Measurements from ENCODE around the gene RALGAPA2.

Gene RALGAPA2

DNA sequence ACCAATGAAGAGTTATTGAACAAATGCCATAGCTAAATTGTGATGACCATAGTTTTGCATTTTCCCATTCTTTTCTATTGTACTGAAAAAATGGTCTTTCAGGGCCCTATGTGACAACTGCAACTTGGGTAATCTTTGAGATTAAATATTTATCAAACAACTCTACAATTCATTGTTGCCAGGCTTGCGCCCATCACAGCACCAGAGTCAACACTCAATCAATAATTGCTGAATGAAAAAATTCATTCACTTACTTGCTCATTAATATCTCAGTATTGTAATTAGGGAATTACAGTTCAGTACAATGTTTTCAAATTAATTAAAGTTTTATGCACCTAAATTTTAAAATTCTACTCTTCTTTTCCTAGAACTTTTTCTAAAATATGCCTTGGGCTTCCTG is 7.7 kb upstream of the RALGAPA2 start:
- DNase-seq: no peak

DNA sequence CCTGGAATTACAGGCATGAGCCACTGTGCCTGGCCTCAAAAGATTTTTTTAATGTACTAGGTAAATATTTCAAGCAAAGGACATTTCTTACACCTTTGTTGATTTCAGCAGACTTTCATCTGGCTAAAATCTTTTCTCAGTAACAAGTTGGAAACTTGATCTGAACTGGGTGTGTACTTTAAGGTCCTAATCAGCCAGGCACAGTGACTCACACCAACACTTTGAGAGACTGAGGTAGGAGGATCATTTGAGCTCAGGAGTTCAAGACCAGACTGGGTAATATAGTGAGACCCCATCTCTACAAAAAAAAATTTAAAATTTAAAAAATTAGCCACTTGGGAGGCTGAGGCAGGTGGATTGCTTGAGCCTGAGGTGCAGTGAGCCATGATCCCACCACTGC is 7.0 kb upstream of the RALGAPA2 start:
- no peak for DNase-seq

DNA sequence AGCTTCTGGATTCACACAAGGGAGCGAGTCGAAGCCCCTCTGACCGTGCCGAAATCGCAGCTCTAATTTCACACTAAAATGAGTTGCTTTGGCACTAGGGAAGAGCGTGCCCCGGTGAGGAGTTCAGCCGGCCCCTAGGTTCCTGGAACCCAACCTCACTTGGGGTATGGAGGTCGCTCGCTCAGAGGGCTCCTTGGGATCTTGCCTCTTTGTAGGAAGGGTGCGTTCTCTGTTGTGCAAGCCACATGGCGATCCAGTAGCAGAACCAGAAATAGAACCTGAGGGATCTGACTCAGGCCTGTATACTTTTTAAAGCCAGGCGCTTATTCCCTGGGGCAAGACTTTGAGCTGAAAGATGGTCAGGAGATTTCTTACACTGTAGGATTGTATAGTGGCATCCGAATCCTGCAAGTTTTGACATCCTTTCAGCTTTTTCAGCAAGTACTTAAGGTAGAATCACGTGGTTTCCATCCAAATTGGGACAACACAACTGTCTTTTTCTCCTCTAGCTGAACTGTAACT is 861 bp upstream of the RALGAPA2 start:
- peak; percentile 23 for DNase-seq

DNA sequence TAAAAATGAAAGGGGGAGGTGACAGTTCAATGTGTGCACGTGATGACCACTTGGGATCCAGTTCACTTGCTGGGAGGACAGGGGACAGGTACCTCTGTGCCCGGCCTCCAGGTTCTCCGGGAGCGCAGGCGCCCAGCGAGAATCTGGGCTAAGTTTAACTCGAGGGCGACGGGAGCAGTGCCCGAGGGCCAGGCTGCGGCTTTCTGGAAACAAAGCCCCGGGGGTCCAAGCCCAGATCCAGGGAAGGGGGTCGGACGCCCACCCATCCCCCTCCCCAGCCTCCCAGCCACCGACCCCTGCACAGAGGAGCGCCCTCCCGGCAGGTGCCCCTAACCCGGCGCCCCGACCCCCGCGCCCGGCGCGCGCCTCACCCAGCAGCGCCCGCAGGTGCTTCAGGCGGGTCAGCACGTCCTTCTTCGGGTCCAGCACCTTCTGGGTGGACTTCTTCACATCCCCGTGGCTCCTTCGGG is 405 bp downstream of the RALGAPA2 start:
- DNase-seq: peak; percentile 74

DNA sequence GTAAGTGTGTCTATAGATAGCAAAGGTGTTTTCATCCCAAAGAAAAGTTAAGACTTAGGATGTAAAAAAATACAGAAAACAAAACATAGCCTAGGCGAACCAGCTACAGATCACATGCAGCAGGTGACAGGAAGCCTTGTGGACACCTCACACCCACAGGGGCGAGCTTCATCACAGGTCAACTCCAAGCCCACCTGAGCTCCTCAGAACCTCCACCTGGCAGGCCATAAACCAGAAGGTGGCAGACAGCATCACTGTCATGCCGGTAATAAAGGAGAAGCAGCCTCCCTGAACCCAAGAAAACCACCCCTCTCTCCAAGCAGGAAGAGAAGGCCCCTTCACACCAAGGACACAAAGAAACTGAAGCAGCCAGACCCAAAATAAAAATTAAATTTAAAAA is 1.0 kb downstream of the RALGAPA2 start:
- DNase-seq: peak; percentile 55

DNA sequence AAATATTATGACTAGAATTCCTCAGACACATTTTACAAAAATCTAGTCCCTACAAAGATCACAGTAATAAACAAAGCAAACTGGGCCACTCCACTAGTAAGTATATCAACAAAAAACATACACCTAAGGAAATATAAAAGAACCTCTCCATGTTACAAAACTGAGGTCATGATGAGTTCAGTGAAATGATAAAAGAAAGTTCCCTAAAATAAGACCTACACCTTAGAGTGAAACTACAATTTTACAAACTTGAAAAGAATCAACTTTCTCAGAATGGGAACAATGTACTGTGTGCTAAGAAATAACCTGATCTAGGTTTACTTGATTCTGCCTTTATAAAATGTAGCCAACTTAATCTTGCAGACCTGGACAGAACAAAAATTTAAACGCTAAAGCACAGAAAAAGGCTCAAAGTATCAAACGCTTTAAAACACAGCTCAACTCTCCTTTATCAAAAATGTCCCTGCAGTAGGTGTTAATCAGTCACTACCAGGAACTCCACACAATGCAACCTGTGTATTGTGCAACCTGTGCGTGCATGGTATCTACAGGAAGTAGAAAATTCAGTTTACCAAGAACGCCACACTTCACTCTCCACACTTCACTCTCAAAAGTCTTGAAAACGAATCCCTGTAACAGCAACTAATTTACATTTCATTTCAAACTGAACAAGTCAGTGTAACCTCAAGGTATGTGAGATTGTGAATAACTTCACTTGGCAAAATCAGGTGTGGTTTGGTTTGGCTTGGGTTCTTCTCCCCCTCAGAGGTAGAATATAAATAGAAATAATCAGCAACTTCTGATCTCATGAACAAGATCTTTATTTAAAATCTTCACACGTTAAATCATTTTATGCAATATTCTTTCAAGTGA is 1.8 kb downstream of the RALGAPA2 start:
- peak; percentile 85 for DNase-seq

DNA sequence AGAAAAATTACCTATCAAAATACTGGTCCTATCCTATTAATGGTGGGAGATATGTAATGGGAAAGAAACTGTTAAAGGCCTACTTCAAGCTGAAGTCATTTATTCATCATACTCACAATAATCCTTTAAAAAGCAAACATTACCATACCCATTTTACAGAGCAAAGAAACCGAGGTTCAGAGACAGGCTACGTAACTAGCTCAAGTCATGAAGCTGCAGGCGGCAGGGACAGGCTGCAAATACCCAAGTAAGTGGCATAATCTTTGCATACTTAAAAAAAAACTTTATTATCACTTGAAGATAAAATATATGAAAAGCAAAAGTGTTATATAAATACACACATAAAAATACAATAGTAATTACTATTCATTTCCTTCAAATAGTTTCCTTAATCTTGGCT is 2.6 kb downstream of the RALGAPA2 start:
- DNase-seq: no peak

DNA sequence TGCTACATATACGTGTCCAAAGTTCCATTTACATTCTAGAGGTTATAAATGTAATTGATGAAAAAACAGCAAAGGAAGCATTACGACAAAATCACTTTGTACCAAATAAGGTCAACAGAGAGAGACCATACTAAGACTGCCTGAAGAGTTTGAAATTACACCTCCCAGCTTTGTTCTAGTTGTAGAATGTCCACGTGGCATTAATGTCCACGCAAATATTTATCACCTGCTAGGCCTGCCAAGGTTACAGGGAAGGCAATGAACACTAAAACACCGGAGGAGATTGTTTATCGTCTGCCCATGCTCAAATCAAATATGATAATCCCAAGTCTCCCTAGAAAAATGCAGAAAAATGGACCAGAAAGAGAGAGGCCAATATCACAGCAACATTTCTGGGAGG is 6.2 kb downstream of the RALGAPA2 start:
- DNase-seq: peak; percentile 20

DNA sequence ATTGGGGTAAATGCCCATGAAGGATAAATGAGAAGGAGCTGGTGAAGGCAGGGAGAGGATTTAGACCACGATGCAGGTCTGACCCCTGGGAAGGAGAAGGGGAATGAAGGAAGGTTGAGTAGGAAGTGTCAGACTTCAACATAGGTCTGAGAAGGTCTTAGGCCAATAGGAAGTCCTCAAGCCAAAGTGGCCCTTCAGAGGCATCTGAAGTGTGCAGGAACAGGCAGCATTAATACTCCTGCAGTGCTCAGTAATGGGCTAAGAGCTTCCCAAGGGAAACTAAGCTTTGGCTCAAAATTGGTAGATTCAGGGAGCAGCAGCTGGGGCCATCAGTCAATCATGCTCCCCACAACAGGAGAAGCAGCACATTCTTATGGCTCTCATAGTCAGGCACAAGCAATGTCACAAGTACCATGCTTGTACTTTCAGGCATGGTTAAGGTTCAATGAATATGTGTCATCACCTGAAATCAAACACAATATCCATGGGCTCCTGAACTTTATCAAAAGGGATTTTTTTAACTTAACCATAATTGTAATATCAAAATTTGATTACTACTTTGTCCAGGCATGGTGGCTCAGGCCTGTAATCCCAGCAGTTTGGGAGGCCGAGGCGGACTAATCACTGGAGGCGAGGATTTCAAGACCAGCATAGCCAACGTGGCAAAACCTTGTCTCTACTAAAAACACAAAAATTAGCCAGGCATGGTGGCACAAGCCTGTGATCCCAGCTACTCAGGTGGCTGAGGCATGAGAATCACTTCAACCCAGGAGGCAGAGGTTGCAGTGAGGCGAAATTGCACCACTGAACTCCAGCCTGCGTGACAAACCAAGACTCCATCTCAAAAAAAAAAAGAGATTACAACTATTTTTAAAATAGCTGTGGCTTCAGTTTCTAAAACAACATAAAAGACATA is 9.9 kb downstream of the RALGAPA2 start:
- peak; percentile 41 for DNase-seq

DNA sequence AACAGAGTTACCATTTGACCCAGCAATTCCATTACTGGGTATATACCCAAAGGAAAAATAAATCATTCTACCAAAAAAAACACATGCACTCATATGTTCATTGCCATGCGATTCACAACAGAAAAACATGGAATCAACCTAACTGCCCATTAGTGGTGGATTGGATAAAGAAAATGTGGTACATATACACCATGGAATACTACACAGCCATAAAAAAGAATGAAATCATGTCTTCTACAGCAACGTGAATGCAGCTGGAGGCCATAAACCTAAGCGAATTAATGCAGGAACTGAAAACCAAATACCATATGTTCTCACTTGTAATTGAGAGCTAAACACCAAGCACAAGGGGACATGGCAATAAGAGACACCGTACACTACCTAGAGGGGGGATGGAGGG is 12.5 kb downstream of the RALGAPA2 start:
- DNase-seq: no peak

DNA sequence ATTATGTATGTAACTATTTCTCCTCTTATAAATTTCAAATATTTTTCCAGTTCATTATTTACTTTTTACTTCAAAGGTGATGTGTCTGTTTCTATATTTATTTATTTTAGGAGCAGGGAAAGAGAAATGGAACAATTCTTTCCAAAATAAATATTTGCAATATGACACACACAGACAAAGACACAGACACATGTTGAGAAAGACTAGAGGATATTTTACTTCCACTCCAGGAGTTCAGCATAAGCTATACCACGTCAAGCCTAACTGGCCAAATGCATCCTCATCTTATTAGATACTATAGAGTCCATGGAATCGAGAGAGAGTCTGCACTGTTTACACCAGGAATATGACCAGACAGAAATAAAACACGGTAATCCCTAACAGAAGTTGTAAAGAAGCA is 13.3 kb downstream of the RALGAPA2 start:
- DNase-seq: peak; percentile 88

DNA sequence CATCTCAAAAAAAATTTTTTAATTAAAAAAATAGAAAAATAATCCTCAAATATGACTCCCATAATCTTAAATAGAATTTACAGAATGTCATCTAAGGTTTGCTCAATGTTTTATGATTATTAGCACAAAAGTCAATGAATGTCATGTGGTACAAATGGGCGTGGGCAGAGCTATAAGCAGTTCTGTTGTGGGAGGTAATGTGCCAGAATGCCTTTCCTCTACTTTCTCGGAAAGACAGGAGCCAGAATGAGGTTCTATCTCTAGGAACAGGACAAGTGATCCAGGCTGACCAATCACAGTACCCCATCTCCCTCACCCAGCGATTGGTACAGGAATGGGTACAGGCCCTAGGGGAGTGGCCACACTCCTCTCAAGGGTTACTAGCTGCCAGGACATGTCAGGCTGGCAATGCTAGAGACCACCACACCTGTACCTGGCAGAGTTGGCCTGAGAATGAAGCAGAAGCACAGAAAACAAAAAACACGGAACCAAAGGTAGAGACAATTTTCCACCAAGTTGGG is 15.1 kb downstream of the RALGAPA2 start:
- no peak for DNase-seq

DNA sequence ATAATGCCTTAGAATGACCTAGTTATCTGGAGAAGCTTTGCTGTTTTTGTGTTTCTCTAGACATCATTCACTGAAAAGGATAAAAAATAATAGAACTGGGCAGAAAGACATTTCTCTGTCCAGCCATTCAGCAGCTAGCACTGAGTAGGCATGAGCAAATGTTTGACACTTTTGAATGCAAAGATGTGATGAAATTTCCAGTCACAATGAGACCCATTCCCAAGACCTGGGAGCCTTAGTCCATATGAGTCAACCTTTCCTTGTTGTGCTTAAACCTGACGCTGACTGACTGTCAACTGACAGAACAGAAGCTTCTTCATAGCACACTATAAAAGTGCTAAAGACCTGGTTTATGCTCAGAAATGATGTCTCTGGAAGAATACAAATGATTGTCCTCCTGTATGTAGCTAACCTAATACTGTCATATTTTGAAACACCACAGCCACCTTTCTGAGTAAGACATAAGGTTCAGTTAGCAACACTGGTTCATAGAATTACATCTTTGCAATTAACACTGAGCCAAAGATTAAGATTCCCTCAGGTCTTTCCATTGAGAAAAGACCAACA is 17.1 kb downstream of the RALGAPA2 start:
- no peak for DNase-seq

DNA sequence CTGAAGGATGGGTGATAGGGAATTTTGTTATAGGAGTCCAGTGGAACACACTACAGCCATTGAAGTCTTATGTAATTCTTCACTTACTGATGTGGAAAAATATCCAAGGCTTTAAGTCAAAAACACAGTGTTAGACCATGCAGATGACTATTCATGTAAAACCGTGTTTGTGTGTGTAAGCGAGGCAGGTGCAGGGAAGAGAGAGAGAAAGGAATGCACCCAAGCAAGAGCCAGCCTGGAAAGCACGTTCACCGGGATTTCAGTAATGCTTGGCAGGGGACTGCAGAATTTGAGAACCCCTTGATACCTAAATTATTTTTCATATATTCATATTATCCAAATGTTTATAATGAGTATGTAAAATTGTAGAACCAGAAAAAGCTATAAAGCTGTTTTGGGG is 17.9 kb downstream of the RALGAPA2 start:
- no peak for DNase-seq

DNA sequence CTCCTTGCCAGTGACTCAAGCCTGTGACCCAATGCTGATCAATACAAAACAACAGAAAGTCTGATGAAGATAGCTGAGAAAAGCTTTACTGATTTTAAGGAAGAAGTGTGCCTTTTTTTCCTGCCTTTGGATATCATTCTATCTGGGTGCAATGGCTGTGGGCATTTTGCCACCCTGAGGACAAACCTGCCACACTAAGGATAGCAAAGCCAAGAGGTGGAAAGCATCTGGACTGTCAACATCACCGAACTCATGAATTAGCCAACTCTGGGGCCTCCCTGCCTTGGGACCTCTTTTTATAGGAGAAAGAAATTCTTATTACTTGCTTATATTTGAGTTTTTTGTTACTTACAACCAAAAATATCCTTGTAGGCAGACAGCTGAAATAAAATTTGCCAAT is 19.9 kb downstream of the RALGAPA2 start:
- no peak for DNase-seq

DNA sequence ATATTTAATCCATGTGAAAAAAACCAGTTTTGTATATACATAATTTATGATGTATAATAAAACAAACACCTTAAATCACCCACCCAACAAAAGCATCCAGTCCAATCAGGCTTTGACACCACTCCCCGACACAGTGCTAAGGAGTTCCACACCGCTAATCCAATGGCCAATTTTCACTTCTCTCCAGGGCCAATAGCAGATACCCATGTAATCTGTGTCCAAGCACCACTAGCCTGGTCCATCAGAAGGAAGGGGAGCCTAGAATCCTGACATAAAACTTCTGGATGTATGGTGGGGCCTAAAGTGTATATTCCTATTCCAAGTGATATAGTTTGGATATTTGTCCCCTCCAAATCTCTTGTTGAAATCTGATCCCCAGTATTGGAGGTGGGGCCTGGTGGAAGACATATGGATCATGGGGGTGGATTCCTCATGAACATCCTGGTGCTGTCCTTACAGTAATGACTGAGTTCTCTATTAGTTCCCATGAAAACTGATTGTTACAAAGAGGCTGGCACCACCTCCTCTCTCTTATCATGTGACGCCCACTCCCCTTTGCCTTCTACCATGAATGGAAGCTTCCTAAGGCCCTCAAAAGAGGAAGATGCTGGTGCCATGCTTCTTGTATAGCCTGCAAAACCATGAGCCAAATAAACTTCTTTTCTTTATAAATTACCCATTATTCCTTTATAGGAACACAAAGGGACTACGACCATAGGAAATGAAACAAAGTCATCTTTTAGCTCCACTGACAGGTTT is 20.8 kb downstream of the RALGAPA2 start:
- no peak for DNase-seq

DNA sequence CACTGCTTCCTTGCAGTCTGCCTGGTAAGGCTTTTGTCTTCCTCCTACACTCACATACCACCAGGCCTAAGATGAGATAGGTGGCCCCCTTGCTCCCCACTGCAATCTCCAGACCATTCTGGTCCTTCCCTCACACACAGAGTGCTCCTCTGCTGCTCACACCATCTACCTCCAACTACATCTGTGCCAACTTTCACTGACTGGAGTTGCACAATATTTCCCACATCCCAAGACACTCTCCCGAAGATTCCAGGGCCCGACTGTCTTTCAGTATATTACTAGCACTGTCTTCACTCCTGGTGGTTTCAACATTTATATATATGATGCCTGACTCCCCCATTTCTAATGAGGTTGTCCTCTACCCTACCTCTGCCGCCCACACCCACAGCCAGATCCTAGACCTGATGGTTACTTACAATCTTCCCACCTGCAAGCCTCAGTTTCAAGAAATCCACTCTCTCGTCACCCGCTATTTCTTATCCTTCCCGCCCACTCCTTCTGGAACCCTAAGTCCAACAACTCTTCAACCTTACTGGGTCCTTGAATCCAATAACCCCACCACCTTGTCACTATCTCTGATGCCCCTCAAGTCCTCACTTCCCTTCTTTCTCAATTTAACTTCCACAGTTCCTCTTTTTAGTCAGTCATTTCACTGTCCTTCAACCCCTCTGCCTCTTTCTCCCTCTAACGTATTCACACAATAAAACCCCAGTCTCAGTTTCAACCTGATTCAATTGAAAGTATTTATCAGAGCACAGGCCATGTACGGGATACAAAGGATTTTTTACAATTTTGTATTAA is 21.6 kb downstream of the RALGAPA2 start:
- no peak for DNase-seq

DNA sequence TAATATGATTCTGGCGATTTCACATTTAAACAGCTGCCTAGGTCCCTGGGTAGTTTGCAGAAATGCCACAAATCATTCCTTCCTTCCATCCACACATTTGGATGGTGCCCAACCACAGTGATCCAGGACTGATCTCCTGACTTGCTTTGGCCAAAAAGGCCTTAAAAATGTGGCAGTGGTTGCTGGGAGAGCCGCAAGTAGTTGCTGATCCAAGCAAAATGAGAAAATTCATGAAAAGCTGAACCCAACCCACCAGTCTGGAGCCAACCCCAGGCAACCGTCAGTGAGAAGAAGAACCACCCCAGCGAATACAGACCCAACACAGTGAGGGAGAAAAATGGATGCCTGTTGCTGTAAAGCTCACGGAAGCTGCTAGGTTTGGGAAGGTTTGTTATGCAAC is 25.1 kb downstream of the RALGAPA2 start:
- no peak for DNase-seq

DNA sequence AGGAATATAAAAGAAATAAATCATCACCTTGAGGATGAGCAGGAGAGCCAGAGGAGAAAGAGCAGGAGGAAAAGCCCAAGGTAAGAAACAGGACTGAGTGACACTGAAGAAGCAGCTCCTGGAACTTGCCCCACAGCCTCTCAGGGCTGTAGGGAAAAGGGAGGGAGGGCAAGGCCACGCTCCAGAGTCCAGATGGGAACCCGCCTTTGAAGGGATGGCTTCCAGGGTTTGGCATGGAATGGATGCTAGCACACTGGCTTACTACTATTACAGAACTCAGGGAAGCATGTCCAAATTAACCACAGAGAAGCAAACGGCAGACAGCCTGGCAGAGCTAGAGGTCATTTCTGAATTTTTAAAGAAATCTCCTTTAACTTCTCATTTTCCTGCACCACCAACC is 26.8 kb downstream of the RALGAPA2 start:
- DNase-seq: no peak

DNA sequence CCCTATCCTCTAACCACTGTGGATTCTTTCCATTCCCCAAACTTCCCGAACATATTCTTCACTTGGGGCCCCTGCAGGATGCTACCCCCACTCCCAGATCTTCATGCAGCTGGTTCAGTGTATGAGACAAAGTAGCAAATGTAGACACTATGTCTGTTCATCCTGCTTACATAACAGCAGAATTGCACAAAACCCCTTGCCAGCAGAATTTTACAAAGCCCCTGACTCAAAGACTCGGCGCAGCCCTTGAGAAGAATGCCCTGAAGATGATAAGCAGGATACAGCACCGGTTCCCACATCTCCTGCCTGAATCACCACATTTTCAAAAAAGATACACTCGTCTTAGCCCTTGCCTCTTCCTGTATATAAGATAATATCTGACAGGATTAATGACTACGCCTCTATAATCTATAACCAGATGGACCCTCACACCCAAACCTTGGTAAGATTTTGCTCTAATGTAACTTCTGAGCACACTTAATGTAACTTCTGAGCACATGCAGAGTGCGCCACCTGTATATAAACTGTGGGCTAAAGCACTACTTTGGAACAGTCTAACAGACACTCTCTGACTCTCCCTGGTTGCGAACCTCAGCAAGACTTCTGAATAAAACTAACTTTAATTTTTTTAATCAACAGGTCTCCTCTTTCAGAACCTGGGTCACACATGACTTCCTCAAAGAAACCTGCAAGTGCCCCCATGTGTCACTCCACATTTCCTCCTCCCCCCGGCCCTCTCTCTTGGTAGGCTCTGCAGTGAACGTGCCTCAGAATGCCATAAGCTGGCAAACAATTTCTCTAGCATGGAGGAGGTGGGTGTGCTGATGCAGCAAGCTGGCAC is 28.7 kb downstream of the RALGAPA2 start:
- no peak for DNase-seq
